PC-3 (cell line): ENCODE measurements around the gene ABCG1.

Experiments
- EZH2 ChIP-seq: fragments of 300-600 bp; sonication (generic); IDR thresholded peaks from one replicate; pipeline ENCODE4 v1.6.1; 2017; ENCODE audit warnings: antibody characterized with exemption, mild to moderate bottlenecking, low read length; ENCODE audit not compliant: unreplicated experiment
- EZH2phosphoT487 ChIP-seq: fragments of 300-600 bp; sonication (generic); IDR thresholded peaks from 2 replicates; pipeline ENCODE4 v1.6.1; 2018; ENCODE audit warnings: mild to moderate bottlenecking, antibody characterized with exemption, low read length, borderline replicate concordance
- TF ChIP-seq, protein P1 (sequence below): fragments of 300-600 bp; sonication (generic); conservative IDR thresholded peaks from 2 replicates; pipeline ENCODE4 v1.5.1; 2017; ENCODE audit warnings: antibody characterized with exemption, low read depth, mild to moderate bottlenecking, low read length

DNA sequence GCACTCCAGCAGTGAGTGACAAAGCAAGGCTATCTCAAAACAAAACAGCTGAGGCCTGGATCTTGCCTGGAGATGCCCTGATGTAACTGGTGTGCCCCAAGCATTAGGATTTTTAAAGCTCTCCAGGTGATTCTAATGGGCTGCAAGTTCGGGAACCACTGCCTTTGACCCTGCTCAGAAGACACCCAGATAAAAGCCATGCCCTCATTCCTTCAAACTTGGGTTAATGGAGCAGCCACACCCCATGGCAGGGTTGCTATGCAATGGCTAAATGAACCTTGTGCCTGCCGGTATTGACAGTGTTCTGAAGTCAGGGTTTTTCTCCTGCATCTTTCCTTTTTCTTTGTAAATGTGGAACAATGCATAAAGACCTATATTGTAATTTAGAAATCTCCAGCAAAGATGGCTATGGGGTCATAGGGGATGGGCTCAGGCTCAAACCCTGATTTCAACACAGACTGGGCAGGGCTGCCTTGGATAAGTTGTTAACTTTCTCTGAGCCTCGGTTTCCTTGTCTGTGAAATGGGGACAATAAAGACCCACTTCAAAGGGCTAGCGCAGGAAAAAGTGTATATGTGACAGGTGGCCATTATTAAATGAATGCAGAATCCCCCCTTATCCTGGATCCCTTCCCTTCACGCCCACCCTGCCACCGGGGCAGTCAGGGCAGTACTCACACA lies 95.8 kb downstream of the ABCG1 start:
- TF ChIP-seq, protein P1, sequence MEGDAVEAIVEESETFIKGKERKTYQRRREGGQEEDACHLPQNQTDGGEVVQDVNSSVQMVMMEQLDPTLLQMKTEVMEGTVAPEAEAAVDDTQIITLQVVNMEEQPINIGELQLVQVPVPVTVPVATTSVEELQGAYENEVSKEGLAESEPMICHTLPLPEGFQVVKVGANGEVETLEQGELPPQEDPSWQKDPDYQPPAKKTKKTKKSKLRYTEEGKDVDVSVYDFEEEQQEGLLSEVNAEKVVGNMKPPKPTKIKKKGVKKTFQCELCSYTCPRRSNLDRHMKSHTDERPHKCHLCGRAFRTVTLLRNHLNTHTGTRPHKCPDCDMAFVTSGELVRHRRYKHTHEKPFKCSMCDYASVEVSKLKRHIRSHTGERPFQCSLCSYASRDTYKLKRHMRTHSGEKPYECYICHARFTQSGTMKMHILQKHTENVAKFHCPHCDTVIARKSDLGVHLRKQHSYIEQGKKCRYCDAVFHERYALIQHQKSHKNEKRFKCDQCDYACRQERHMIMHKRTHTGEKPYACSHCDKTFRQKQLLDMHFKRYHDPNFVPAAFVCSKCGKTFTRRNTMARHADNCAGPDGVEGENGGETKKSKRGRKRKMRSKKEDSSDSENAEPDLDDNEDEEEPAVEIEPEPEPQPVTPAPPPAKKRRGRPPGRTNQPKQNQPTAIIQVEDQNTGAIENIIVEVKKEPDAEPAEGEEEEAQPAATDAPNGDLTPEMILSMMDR: no peak
- TF ChIP-seq EZH2 (no peak), EZH2phosphoT487 (no peak)
